GM12878 (cell line): ENCODE results near the gene ARMC9. TPM values are rescaled to one million over a fixed set of nuclear protein-coding genes. Genes with fewer than 3 reads are reported as not detected.
A peak's percentile ranks its signal among the peaks of the same experiment; 100 is the strongest.

Experiments
- CEBPB ChIP-seq, 2 experiments: fragments of 150-350 bp in 1 of 2; IDR thresholded peaks; 2 replicates each; pipeline ENCODE4 v1.6.1; 2012 to 2014; ENCODE audit warnings: low read depth in 2 of 2, low read length in 2 of 2, borderline replicate concordance in 1 of 2, inconsistent platforms in 1 of 2
- E4F1 ChIP-seq: fragments of 450-650 bp; IDR thresholded peaks from 2 replicates; pipeline ENCODE4 v1.6.1; 2018; ENCODE audit warnings: borderline replicate concordance, mild to moderate bottlenecking; ENCODE audit not compliant: partially characterized antibody
- EED ChIP-seq: sonication (generic); IDR thresholded peaks from 2 replicates; pipeline ENCODE4 v1.6.1; 2016; ENCODE audit warnings: antibody characterized with exemption, low read depth
- FOXK2 ChIP-seq: fragments of 450-650 bp; IDR thresholded peaks from 2 replicates; pipeline ENCODE4 v1.6.1; 2017; ENCODE audit warnings: mild to moderate bottlenecking, moderate library complexity
- FOXM1 ChIP-seq: IDR thresholded peaks from 2 replicates; pipeline ENCODE4 v1.6.1; 2012; ENCODE audit warnings: low read depth, mild to moderate bottlenecking, inconsistent platforms, low read length, moderate library complexity
- LARP7 ChIP-seq: fragments of 450-650 bp; IDR thresholded peaks from 2 replicates; pipeline ENCODE4 v1.6.1; 2017; ENCODE audit warnings: mild to moderate bottlenecking
- MEF2B ChIP-seq: fragments of 450-650 bp; IDR thresholded peaks from 2 replicates; pipeline ENCODE4 v1.6.1; 2018; ENCODE audit warnings: mild to moderate bottlenecking, moderate library complexity; ENCODE audit not compliant: partially characterized antibody, poor library complexity, severe bottlenecking
- MTA2 ChIP-seq: fragments of 450-650 bp; IDR thresholded peaks from 2 replicates; pipeline ENCODE4 v1.6.1; 2016; ENCODE audit warnings: low read depth, mild to moderate bottlenecking, moderate library complexity
- NBN ChIP-seq: fragments of 450-650 bp; IDR thresholded peaks from 2 replicates; pipeline ENCODE4 v1.6.1; 2016
- NFIC ChIP-seq: IDR thresholded peaks from 2 replicates; pipeline ENCODE4 v1.6.1; 2012; ENCODE audit warnings: low read depth, mild to moderate bottlenecking, inconsistent platforms, low read length, moderate library complexity
- PKNOX1 ChIP-seq: fragments of 450-650 bp; IDR thresholded peaks from 2 replicates; pipeline ENCODE4 v1.6.1; 2016; ENCODE audit warnings: mild to moderate bottlenecking
- RAD51 ChIP-seq: fragments of 450-650 bp; IDR thresholded peaks from 2 replicates; pipeline ENCODE4 v1.6.1; 2016; ENCODE audit warnings: moderate library complexity, mild to moderate bottlenecking, inconsistent platforms
- ZNF622 ChIP-seq: fragments of 450-650 bp; IDR thresholded peaks from 2 replicates; pipeline ENCODE4 v1.6.1; 2017; ENCODE audit warnings: mild to moderate bottlenecking, inconsistent platforms
- polyA plus RNA-seq, 11 experiments: library from polyadenylated mRNA; depleted of rRNA in 4 of 11; unstranded in 6 of 11; stranded (reverse) in 5 of 11; fragments of >200 nt; fragmentation: Nextera tagmentation in 4 of 11; fragmentation: Illumina TruSeq in 1 of 11; extraction: Ambion mirVana in 4 of 11; extraction: Trizol in 1 of 11; gene quantifications; 1 replicate in 1 of 11; 2 replicates in 10 of 11; pipeline versions ENCODE4 v1.2.1 to v1.2.3, GENCODE V29; 2011 to 2016; ENCODE audit warnings: inconsistent platforms in 2 of 11, missing spikeins in 2 of 11, low read depth in 1 of 11
- total RNA-seq, 4 experiments: library from RNA; depleted of rRNA in 3 of 4; stranded (reverse); fragments of >200 nt in 3 of 4; fragmentation: Illumina TruSeq in 1 of 4; extraction: Trizol in 1 of 4; gene quantifications; 2 replicates each; pipeline versions ENCODE4 v1.2.1 to v1.2.3, GENCODE V29; 2013 to 2021
- TF ChIP-seq, protein P1 (sequence below): IDR thresholded peaks from 2 replicates; pipeline ENCODE4 v1.6.1; 2011; ENCODE audit warnings: low read depth, low read length, improper control_type of control experiment, borderline replicate concordance
- TF ChIP-seq, protein P2 (sequence below): fragments of 450-650 bp; IDR thresholded peaks from 2 replicates; pipeline ENCODE4 v1.6.1; 2017; ENCODE audit warnings: mild to moderate bottlenecking, low read depth, inconsistent platforms; ENCODE audit not compliant: poor library complexity, severe bottlenecking
- TF ChIP-seq, protein P3 (sequence below): fragments of 450-650 bp; IDR thresholded peaks from 2 replicates; pipeline ENCODE4 v1.6.1; 2016; ENCODE audit warnings: mild to moderate bottlenecking

ARMC9 gene
- total and polyA plus RNA-seq, 10 of the 15 experiments (the other 5 are each of a cell fraction or from before 2014, with no cell fraction given), result 3.8 to 21.8 (median 10.4) TPM

GRCh38 chr2:231315896-231316295 lies 117.5 kb downstream of the ARMC9 start (continued):
- no peak for TF ChIP-seq LARP7
- TF ChIP-seq, protein P1, sequence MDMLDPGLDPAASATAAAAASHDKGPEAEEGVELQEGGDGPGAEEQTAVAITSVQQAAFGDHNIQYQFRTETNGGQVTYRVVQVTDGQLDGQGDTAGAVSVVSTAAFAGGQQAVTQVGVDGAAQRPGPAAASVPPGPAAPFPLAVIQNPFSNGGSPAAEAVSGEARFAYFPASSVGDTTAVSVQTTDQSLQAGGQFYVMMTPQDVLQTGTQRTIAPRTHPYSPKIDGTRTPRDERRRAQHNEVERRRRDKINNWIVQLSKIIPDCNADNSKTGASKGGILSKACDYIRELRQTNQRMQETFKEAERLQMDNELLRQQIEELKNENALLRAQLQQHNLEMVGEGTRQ, result no peak
- TF ChIP-seq CEBPB (IDR thresholded peaks at IDR 0.05; ENCODE audit: borderline replicate concordance in 1 of 2, low read depth in 2 of 2, low read length in 2 of 2), result no peak
- TF ChIP-seq, protein P2, sequence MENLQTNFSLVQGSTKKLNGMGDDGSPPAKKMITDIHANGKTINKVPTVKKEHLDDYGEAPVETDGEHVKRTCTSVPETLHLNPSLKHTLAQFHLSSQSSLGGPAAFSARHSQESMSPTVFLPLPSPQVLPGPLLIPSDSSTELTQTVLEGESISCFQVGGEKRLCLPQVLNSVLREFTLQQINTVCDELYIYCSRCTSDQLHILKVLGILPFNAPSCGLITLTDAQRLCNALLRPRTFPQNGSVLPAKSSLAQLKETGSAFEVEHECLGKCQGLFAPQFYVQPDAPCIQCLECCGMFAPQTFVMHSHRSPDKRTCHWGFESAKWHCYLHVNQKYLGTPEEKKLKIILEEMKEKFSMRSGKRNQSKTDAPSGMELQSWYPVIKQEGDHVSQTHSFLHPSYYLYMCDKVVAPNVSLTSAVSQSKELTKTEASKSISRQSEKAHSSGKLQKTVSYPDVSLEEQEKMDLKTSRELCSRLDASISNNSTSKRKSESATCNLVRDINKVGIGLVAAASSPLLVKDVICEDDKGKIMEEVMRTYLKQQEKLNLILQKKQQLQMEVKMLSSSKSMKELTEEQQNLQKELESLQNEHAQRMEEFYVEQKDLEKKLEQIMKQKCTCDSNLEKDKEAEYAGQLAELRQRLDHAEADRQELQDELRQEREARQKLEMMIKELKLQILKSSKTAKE, result peak; percentile 29
- peak; percentile 95 for TF ChIP-seq MEF2B
- TF ChIP-seq RAD51, result no peak
- TF ChIP-seq FOXM1, result peak; percentile 44; the same call in 1 of the 2 replicates
- TF ChIP-seq PKNOX1, result peak; percentile 71
- TF ChIP-seq NBN, result peak; percentile 81
- TF ChIP-seq NFIC, result peak; percentile 48; the same call in 1 of the 2 replicates
- TF ChIP-seq, protein P3, sequence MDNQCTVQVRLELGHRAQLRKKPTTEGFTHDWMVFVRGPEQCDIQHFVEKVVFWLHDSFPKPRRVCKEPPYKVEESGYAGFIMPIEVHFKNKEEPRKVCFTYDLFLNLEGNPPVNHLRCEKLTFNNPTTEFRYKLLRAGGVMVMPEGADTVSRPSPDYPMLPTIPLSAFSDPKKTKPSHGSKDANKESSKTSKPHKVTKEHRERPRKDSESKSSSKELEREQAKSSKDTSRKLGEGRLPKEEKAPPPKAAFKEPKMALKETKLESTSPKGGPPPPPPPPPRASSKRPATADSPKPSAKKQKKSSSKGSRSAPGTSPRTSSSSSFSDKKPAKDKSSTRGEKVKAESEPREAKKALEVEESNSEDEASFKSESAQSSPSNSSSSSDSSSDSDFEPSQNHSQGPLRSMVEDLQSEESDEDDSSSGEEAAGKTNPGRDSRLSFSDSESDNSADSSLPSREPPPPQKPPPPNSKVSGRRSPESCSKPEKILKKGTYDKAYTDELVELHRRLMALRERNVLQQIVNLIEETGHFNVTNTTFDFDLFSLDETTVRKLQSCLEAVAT, result peak; percentile 56; the same call in 1 of the 2 replicates
- peak; percentile 57 for TF ChIP-seq FOXK2
- TF ChIP-seq MTA2, result peak; percentile 80
- no peak for TF ChIP-seq ZNF622
- no peak for TF ChIP-seq EED
- TF ChIP-seq E4F1, result no peak
